Keratinocyte (primary cell): Measurements from ENCODE around the gene KRT34.

Source experiments
- EZH2 ChIP-seq: IDR thresholded peaks from one replicate; pipeline ENCODE4 v1.6.1; 2012; ENCODE audit warnings: inconsistent platforms, mild to moderate bottlenecking, low read length, moderate library complexity
- TF ChIP-seq, protein P1 (sequence below), 3 experiments: IDR thresholded peaks in 1 of 3; conservative IDR thresholded peaks in 1 of 3; optimal IDR thresholded peaks in 1 of 3; 2 replicates in 2 of 3; 3 replicates in 1 of 3; pipeline versions ENCODE3 to v1.5.1; 2011; ENCODE audit warnings: low read length in 3 of 3, mild to moderate bottlenecking in 3 of 3, moderate library complexity in 2 of 3, control low read depth in 1 of 3, inconsistent platforms in 1 of 3; ENCODE audit not compliant: insufficient read depth in 2 of 3; ENCODE audit errors: extremely low read depth in 1 of 3

DNA sequence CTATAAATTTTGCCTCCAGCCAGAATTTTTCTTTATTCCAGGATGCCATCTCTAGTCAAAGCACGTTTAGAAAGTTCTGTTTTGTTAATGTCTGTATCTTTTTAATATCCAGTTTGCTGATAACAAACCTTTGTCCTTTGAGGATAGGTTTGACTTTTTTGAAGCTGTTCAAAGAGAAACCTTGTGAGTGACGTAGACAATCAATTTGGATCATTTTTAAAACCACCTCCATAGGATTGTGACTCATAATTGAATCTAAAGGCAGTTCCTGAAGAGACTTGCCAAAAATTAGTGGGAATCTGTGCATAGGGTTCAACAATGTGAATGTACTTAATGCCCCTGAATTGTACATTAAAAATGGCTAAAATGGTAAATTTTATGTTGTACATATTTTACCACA, 9.4 kb upstream of the KRT34 start:
- TF ChIP-seq, protein P1, sequence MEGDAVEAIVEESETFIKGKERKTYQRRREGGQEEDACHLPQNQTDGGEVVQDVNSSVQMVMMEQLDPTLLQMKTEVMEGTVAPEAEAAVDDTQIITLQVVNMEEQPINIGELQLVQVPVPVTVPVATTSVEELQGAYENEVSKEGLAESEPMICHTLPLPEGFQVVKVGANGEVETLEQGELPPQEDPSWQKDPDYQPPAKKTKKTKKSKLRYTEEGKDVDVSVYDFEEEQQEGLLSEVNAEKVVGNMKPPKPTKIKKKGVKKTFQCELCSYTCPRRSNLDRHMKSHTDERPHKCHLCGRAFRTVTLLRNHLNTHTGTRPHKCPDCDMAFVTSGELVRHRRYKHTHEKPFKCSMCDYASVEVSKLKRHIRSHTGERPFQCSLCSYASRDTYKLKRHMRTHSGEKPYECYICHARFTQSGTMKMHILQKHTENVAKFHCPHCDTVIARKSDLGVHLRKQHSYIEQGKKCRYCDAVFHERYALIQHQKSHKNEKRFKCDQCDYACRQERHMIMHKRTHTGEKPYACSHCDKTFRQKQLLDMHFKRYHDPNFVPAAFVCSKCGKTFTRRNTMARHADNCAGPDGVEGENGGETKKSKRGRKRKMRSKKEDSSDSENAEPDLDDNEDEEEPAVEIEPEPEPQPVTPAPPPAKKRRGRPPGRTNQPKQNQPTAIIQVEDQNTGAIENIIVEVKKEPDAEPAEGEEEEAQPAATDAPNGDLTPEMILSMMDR (optimal IDR thresholded peaks at IDR 0.05 in 1 of 3, IDR thresholded peaks at IDR 0.05 in 1 of 3, conservative IDR thresholded peaks at IDR 0.05 in 1 of 3; ENCODE audit: extremely low read depth in 1 of 3, insufficient read depth in 2 of 3, low read length in 3 of 3) = no peak
- TF ChIP-seq EZH2 = no peak
